Measurements from ENCODE around the gene DPP7. TPM values are rescaled to one million over a fixed set of nuclear protein-coding genes. Genes with fewer than 3 reads are reported as not detected.

Gene DPP7
- polyA plus RNA-seq, 1 of the 3 experiments (the other 2 are of a cell fraction), result 127 TPM

DNA sequence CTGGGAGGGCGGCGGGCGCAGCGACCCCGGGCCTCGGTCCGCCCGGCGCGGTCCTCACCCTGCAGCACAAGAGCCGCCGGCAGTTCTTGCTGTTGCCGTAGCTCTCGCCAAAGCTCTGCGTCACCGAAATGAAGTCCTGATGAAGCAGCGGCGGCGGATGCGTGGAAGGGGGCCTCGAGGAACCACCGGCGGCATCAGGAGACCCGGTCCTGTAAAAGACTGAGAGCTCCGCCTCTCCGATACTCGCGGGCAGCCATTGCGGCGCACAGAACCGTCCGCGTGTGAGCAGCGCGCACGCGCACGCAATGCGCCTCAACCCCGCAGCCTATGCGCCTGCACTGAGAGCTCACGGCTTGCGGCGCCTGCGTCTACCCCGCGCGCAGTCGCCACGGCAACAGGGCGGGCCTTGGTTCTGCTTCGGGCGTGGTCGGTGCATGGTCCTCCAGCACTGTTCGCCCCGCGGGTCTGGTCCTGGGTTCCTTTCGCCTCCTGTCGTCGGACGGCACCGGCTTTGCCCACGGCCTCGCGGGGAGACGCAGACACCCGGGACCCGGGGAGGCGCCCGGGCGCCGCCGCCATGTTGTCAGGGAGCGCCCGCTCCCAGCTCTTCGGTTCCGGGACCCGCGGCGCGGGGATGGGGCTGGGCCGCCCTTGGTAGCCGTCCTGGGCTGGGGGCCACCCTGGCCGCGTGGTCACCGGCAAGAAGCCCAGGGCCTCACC, 15.1 kb upstream of the DPP7 start (continued):
- TF ChIP-seq TCF12 (IDR thresholded peaks at IDR 0.05) (no peak), RFX5 (IDR thresholded peaks at IDR 0.05; ENCODE audit: low read length) (no peak), CTCF (IDR thresholded peaks at IDR 0.05) (no peak), FOXM1 (IDR thresholded peaks at IDR 0.05; ENCODE audit: low read depth) (no peak), FOXJ3 (CRISPR knock-in tag; IDR thresholded peaks at IDR 0.05) (no peak), CHD2 (IDR thresholded peaks at IDR 0.05; ENCODE audit: low read length, partially characterized antibody) (peak; percentile 19), REST (IDR thresholded peaks at IDR 0.05; ENCODE audit: low read depth, low read length) (0 out of 2 replicates have a peak, but pooled peaks have one; percentile 6)

DNA sequence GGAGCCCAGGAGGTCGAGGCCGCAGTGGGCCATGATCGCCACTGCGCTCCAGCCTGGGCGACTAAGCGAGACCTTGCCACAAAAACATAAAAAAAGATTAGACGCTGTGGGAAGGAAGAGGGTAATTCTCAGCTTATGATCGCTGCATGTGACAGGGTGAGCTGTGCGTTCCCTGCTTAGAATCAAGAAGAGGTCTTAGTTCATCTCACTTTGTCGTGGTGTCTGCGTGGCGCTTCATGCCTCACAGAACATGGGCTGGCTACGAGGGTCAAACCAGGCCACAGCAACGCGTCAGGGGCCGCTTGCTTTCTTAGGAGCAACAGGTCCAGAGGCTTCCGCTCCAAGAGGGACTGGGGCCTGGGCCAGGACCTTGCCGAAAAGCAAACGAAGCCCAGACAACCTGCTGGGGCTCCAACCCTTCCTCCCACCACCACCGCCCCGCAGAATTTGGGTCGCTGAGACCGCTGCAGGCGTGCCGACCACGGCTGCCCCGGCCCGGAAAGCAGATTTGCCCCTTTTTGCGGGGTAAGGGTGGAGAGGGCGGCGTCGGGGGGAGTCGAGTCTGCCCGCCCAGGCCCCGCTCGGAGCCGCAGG, 14.4 kb upstream of the DPP7 start:
- peak; percentile 50 for DNase-seq
- CTCF ChIA-PET, result interaction anchor here (0.9 to 2.7 kb wide), 11 partner anchors 10 to 107 kb away, joined by 3 to 14 read pairs (median 4); partner anchors contain the start of genes GRIN1 and NPDC1

More for the DNA sequence above, 14.4 kb upstream of the DPP7 start:
- Histone ChIP-seq H3K27me3 (ENCODE audit: insufficient read depth) (no peaks in the 10 kb centered on the region), H3K4me1 (ENCODE audit: control insufficient read depth in 1 of 2, insufficient read depth in 2 of 2, low read depth in 1 of 2, low read length in 1 of 2) (peaks cover 3 to 18% of the 10 kb centered on the region in 2 experiments; a peak in 3 of 4 replicates), H3K4me2 (peak overlapping the region; percentile 89), H3K79me2 (ENCODE audit: insufficient read depth) (peaks cover 50% of the 10 kb centered on the region), H3K9me3 (no peaks in the 10 kb centered on the region), H3F3A (replicated peaks; ENCODE audit: insufficient read depth) (peaks cover 3% of the 10 kb centered on the region), H3K36me3 (replicated peaks in 1 of 2; ENCODE audit: control insufficient read depth in 1 of 2, insufficient read depth in 2 of 2, low read length in 1 of 2) (no peaks in the 10 kb centered on the region), H2AFZ (ENCODE audit: low read depth) (peak overlapping the region; percentile 56; the same call in 1 of the 2 replicates), H3K9ac (peak overlapping the region; percentile 82), H3K4me3 (ENCODE audit: low read depth in 2 of 2, low read length in 1 of 2) (peak overlapping the region; percentile 77 to 89), H4K20me1 (ENCODE audit: insufficient read depth) (no peaks in the 10 kb centered on the region), H3K9me2 (no peaks in the 10 kb centered on the region), H3K27ac (ENCODE audit: low read depth in 2 of 2, low read length in 1 of 2) (peak overlapping the region; percentile 56 to 87; a peak in 3 of 4 replicates)
- POLR2A ChIA-PET, result interaction anchor here (0.9 to 2.6 kb wide), 13 partner anchors 10 to 126 kb away, joined by 3 to 32 read pairs (median 8); partner anchors contain the start of genes GRIN1, MAN1B1, NELFB and RNF208
- 32% methylated on average over 16 of the region's 37 CpGs for WGBS (ENCODE audit: low lambda C conversion rate)
- TF ChIP-seq JUND (IDR thresholded peaks at IDR 0.05) (no peak), RFX5 (IDR thresholded peaks at IDR 0.05; ENCODE audit: low read length) (no peak), ZBTB33 (IDR thresholded peaks at IDR 0.05; ENCODE audit: borderline replicate concordance, low read depth) (no peak), RAD21 (IDR thresholded peaks at IDR 0.05; ENCODE audit: low read length) (no peak), RXRA (IDR thresholded peaks at IDR 0.05; ENCODE audit: borderline replicate concordance, low read depth) (no peak), POLR2AphosphoS5 (IDR thresholded peaks at IDR 0.05; ENCODE audit: low read depth, low read length) (no peak), USF2 (IDR thresholded peaks at IDR 0.05; ENCODE audit: borderline replicate concordance, low read depth, low read length) (no peak), NRF1 (IDR thresholded peaks at IDR 0.05; ENCODE audit: low read depth, low read length) (no peak), GABPA (IDR thresholded peaks at IDR 0.05; ENCODE audit: low read depth) (no peak), FOXJ3 (CRISPR knock-in tag; IDR thresholded peaks at IDR 0.05) (no peak)
- TF ChIP-seq, protein P1, sequence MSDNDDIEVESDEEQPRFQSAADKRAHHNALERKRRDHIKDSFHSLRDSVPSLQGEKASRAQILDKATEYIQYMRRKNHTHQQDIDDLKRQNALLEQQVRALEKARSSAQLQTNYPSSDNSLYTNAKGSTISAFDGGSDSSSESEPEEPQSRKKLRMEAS (IDR thresholded peaks at IDR 0.05; ENCODE audit: low read depth), result no peak

Measured in SK-N-SH (cell line).